Measurements from ENCODE around the gene TNS1.

Gene TNS1

GRCh38 chr2:218015586-218016521 is 13.1 kb upstream of the TNS1 start:
- no peak for DNase-seq (ENCODE audit: low read depth, low spot score)

GRCh38 chr2:218014706-218015585 is 12.2 kb upstream of the TNS1 start:
- no peak for DNase-seq (ENCODE audit: low read depth, low spot score)

- DNase-seq (ENCODE audit: low read depth, low spot score): no peak
These were observed 10.5 kb upstream of the TNS1 start for GRCh38 chr2:218013289-218013688.

GRCh38 chr2:218012284-218012683 is 9.5 kb upstream of the TNS1 start:
- no peak for DNase-seq (ENCODE audit: low read depth, low spot score)

GRCh38 chr2:218011653-218012040 is 8.9 kb upstream of the TNS1 start:
- DNase-seq (ENCODE audit: low read depth, low spot score): no peak

- DNase-seq (ENCODE audit: low read depth, low spot score): no peak
These were observed 8.3 kb upstream of the TNS1 start for GRCh38 chr2:218010984-218011652.

GRCh38 chr2:218010140-218010983 is 7.6 kb upstream of the TNS1 start:
- DNase-seq (ENCODE audit: low read depth, low spot score): no peak

GRCh38 chr2:218009765-218010139 is 7.0 kb upstream of the TNS1 start:
- DNase-seq (ENCODE audit: low read depth, low spot score): no peak

- DNase-seq (ENCODE audit: low read depth, low spot score): no peak
These were observed 6.4 kb upstream of the TNS1 start for GRCh38 chr2:218009231-218009630.

- DNase-seq (ENCODE audit: low read depth, low spot score): no peak
These were observed 5.6 kb upstream of the TNS1 start for GRCh38 chr2:218008060-218009040.

GRCh38 chr2:218006741-218007140 is 3.9 kb upstream of the TNS1 start:
- DNase-seq (ENCODE audit: low read depth, low spot score): peak; percentile 46

GRCh38 chr2:218005486-218005885 is 2.7 kb upstream of the TNS1 start:
- no peak for DNase-seq (ENCODE audit: low read depth, low spot score)

GRCh38 chr2:218005028-218005427 is 2.2 kb upstream of the TNS1 start:
- no peak for DNase-seq (ENCODE audit: low read depth, low spot score)

GRCh38 chr2:218003981-218004419 is 1.2 kb upstream of the TNS1 start:
- DNase-seq (ENCODE audit: low read depth, low spot score): peak; percentile 25

GRCh38 chr2:218003281-218003944 is 618 bp upstream of the TNS1 start:
- DNase-seq (ENCODE audit: low read depth, low spot score): no peak

GRCh38 chr2:218002143-218002844 is 501 bp downstream of the TNS1 start:
- no peak for DNase-seq (ENCODE audit: low read depth, low spot score)

GRCh38 chr2:218001629-218002028 is 1.2 kb downstream of the TNS1 start:
- no peak for DNase-seq (ENCODE audit: low read depth, low spot score)

- no peak for DNase-seq (ENCODE audit: low read depth, low spot score)
These were observed 2.7 kb downstream of the TNS1 start for GRCh38 chr2:218000136-218000535.

GRCh38 chr2:217999595-217999959 is 3.2 kb downstream of the TNS1 start:
- no peak for DNase-seq (ENCODE audit: low read depth, low spot score)

All from brain pericyte (primary cell).